GM12801 (cell line): ENCODE data around the gene TMEM255A.

Experiments used
- CTCF ChIP-seq: IDR thresholded peaks from one replicate; pipeline ENCODE4 v1.5.1; 2011; ENCODE audit warnings: control low read depth; ENCODE audit not compliant: insufficient read length; ENCODE audit errors: extremely low read depth

TMEM255A gene

GRCh38 chrX:120334603-120335002 lies 23.3 kb upstream of the TMEM255A start:
- no peak for TF ChIP-seq CTCF

DNA sequence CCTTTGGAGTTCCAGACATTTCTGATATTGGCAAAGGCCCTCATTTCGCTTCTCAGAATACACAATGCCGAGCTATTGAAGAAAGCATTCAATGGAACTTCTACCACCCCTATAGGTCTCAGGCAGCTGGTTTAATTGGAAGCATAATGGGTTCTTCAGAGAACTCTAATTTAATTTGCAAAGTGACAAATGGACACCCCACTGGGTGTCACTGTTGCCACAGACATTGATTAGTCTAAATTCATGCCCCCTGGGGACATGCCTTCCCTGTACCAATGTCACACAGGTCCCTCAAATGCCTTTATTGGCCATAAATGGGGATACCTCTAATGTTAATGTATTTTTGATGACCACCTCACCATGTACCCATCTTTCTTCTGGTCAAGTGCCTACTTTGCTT lies 22.9 kb upstream of the TMEM255A start:
- TF ChIP-seq CTCF: no peak

- TF ChIP-seq CTCF: no peak
Measured at GRCh38 chrX:120332394-120332793, 21.1 kb upstream of the TMEM255A start.

GRCh38 chrX:120331116-120331515 lies 19.9 kb upstream of the TMEM255A start:
- no peak for TF ChIP-seq CTCF

GRCh38 chrX:120321520-120322281 lies 10.4 kb upstream of the TMEM255A start:
- TF ChIP-seq CTCF: no peak

- no peak for TF ChIP-seq CTCF
Measured at GRCh38 chrX:120318411-120318810, 7.2 kb upstream of the TMEM255A start.

DNA sequence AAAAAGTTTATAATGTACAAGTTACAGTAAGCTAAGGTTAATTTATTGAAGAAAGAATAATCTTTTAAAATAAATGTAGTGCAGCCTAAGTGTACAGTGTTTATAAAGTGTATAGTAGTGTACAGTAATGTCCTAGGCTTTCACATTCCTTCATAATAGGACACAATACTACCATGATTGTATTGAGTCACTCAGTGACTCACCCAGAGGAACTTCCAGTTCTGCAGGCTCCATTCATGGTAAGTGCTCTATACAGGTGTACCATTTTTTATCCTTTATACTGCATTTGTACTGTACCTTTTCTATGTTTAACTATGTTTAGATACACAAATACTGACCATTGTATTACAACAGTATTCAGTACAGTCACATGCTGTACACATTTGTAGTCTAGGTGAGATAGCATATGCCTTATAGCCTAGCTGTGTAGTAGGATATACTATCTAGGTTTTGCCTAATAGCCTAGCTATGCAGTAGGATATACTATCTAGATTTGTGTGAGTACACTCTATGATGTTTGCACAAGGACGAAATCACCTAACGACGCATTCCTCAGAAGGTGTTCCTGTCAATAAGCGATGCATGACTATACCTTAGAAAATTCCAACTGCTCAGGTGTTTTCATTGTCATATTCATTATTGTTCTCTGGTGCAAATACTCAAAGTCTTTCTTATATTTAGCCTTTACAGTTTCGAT lies 5.5 kb upstream of the TMEM255A start:
- TF ChIP-seq CTCF: no peak
